IMR-90 (cell line): Measurements from ENCODE around the gene OMG. TPM values are rescaled to one million over a fixed set of nuclear protein-coding genes. Genes with fewer than 3 reads are reported as not detected.

Source experiments
- ATAC-seq: fragments of 200-7000 bp; cut with Tn5 transposase; 2 replicates; pipeline ENCODE4 v1.9.1; 2020; ENCODE audit warnings: low read depth, mild to moderate bottlenecking, moderate library complexity
- BruUV-seq: library from RNA; stranded (reverse); fragments of 400-500 nt; replicated peaks from 2 replicates; lab custom pipeline; 2021; lab: Mats Ljungman, UMichigan
- CTCF ChIA-PET: fragments of 300-600 bp; formaldehyde crosslinking; extraction: SDS; loops from one replicate; lab custom pipeline; 2021; ENCODE audit warnings: antibody characterized with exemption; lab: Yijun Ruan, JAX
- POLR2A ChIA-PET: fragments of 300-600 bp; sonication (Branson Sonifier 250); formaldehyde crosslinking; loops from one replicate; lab custom pipeline; 2022; ENCODE audit warnings: antibody characterized with exemption; ENCODE audit not compliant: unreplicated experiment; lab: Charles Lee
- DNase-seq: peaks from one replicate; pipeline ENCODE4 v3.0.0; 2013
- H2AFZ ChIP-seq: replicated peaks from 2 replicates; pipeline ENCODE3; 2013; ENCODE audit warnings: low read length, mild to moderate bottlenecking; ENCODE audit not compliant: poor library complexity
- H2AK5ac ChIP-seq: 2 replicates; pipeline ENCODE4 v1.6.1; 2013; ENCODE audit warnings: low read depth, low read length, inconsistent platforms
- H2AK9ac ChIP-seq: replicated peaks from 2 replicates; pipeline ENCODE3; 2013; ENCODE audit warnings: mild to moderate bottlenecking, low read depth, low read length, moderate library complexity; ENCODE audit not compliant: poor library complexity
- H2BK120ac ChIP-seq: 2 replicates; pipeline ENCODE4 v1.6.1; 2013; ENCODE audit warnings: low read depth, low read length, inconsistent platforms
- H2BK15ac ChIP-seq: 3 replicates; pipeline ENCODE4 v1.6.1; 2013; ENCODE audit warnings: low read depth, low read length, inconsistent platforms
- H2BK20ac ChIP-seq: 2 replicates; pipeline ENCODE4 v1.6.1; 2013; ENCODE audit warnings: low read depth, mild to moderate bottlenecking, inconsistent platforms, low read length, moderate library complexity
- H2BK5ac ChIP-seq: 2 replicates; pipeline ENCODE4 v1.6.1; 2013; ENCODE audit warnings: mild to moderate bottlenecking, low read depth, low read length, inconsistent platforms; ENCODE audit not compliant: poor library complexity, severe bottlenecking
- H3K14ac ChIP-seq: replicated peaks from 2 replicates; pipeline ENCODE4 v1.6.1; 2013; ENCODE audit warnings: low read depth, low read length, inconsistent platforms
- H3K18ac ChIP-seq: 2 replicates; pipeline ENCODE4 v1.6.1; 2013; ENCODE audit warnings: low read depth, low read length, control low read depth
- H3K23ac ChIP-seq: 2 replicates; pipeline ENCODE4 v1.6.1; 2013; ENCODE audit warnings: low read depth, low read length, inconsistent platforms
- H3K27ac ChIP-seq: 2 replicates; pipeline ENCODE4 v1.5.1; 2013; ENCODE audit warnings: mild to moderate bottlenecking, control low read depth, low read length; ENCODE audit not compliant: insufficient read depth
- H3K27me3 ChIP-seq: 2 replicates; pipeline ENCODE4 v1.6.1; 2013; ENCODE audit warnings: low read length; ENCODE audit not compliant: control insufficient read depth, insufficient read depth
- H3K36me3 ChIP-seq: 2 replicates; pipeline ENCODE4 v1.6.1; 2013; ENCODE audit warnings: low read length, mixed read lengths; ENCODE audit not compliant: control insufficient read depth, insufficient read depth
- H3K4ac ChIP-seq: 2 replicates; pipeline ENCODE4 v1.6.1; 2013; ENCODE audit warnings: low read depth, low read length, inconsistent platforms
- H3K4me1 ChIP-seq: 2 replicates; pipeline ENCODE4 v1.6.1; 2013; ENCODE audit warnings: low read length, mixed read lengths; ENCODE audit not compliant: control insufficient read depth, insufficient read depth
- H3K4me2 ChIP-seq: 2 replicates; pipeline ENCODE4 v1.6.1; 2013; ENCODE audit warnings: low read depth, mild to moderate bottlenecking, control low read depth, low read length, moderate library complexity
- H3K4me3 ChIP-seq: 2 replicates; pipeline ENCODE4 v1.5.1; 2013; ENCODE audit warnings: low read depth, mild to moderate bottlenecking, control low read depth, low read length, moderate library complexity; ENCODE audit not compliant: insufficient read depth
- H3K56ac ChIP-seq: 2 replicates; pipeline ENCODE4 v1.6.1; 2013; ENCODE audit warnings: low read length, inconsistent platforms; ENCODE audit not compliant: insufficient read depth; ENCODE audit errors: extremely low read depth
- H3K79me1 ChIP-seq, 2 experiments: 2 replicates each; pipeline ENCODE4 v1.6.1; 2013; ENCODE audit warnings: low read length in 2 of 2, inconsistent platforms in 1 of 2, low read depth in 1 of 2
- H3K9ac ChIP-seq: 2 replicates; pipeline ENCODE4 v1.6.1; 2013; ENCODE audit warnings: low read depth, low read length, control low read depth
- H3K9me1 ChIP-seq: 2 replicates; pipeline ENCODE4 v1.6.1; 2013; ENCODE audit warnings: low read length, inconsistent platforms; ENCODE audit not compliant: insufficient read depth
- H3K9me3 ChIP-seq: 2 replicates; pipeline ENCODE4 v1.6.1; 2013; ENCODE audit warnings: low read length; ENCODE audit not compliant: control insufficient read depth, insufficient read depth
- H4K20me1 ChIP-seq: 2 replicates; pipeline ENCODE4 v1.6.1; 2013; ENCODE audit warnings: low read length, inconsistent platforms; ENCODE audit not compliant: insufficient read depth
- H4K5ac ChIP-seq: 2 replicates; pipeline ENCODE4 v1.6.1; 2013; ENCODE audit warnings: mild to moderate bottlenecking, low read depth, low read length, control low read depth
- H4K8ac ChIP-seq, 2 experiments: 2 replicates each; pipeline ENCODE4 v1.6.1; 2013; ENCODE audit warnings: low read depth in 2 of 2, low read length in 2 of 2, control low read depth in 1 of 2, inconsistent platforms in 1 of 2
- H4K91ac ChIP-seq: 2 replicates; pipeline ENCODE4 v1.6.1; 2013; ENCODE audit warnings: low read depth, low read length, inconsistent platforms; ENCODE audit not compliant: insufficient read depth
- BHLHE40 ChIP-seq: fragments of 150-350 bp; IDR thresholded peaks from 2 replicates; pipeline ENCODE4 v1.6.1; 2016; ENCODE audit warnings: mild to moderate bottlenecking, low read depth, low read length
- CEBPB ChIP-seq: IDR thresholded peaks from 2 replicates; pipeline ENCODE4 v1.6.1; 2012; ENCODE audit warnings: low read depth, low read length, improper control_type of control experiment
- CHD1 ChIP-seq: IDR thresholded peaks from 2 replicates; pipeline ENCODE4 v1.6.1; 2012; ENCODE audit warnings: low read depth, low read length, improper control_type of control experiment
- ELK1 ChIP-seq: fragments of 150-350 bp; IDR thresholded peaks from 2 replicates; pipeline ENCODE4 v1.6.1; 2016; ENCODE audit warnings: low read depth, mild to moderate bottlenecking, low read length, moderate library complexity, borderline replicate concordance
- FOS ChIP-seq: fragments of 150-350 bp; IDR thresholded peaks from 2 replicates; pipeline ENCODE4 v1.6.1; 2016; ENCODE audit warnings: low read depth, low read length
- MAFK ChIP-seq: IDR thresholded peaks from 2 replicates; pipeline ENCODE4 v1.6.1; 2012; ENCODE audit warnings: low read depth, low read length, improper control_type of control experiment
- MAZ ChIP-seq: IDR thresholded peaks from 2 replicates; pipeline ENCODE4 v1.6.1; 2012; ENCODE audit warnings: low read depth, mild to moderate bottlenecking, low read length, improper control_type of control experiment, moderate library complexity, borderline replicate concordance
- MXI1 ChIP-seq: IDR thresholded peaks from 2 replicates; pipeline ENCODE4 v1.6.1; 2012; ENCODE audit warnings: low read depth, mild to moderate bottlenecking, low read length, moderate library complexity, borderline replicate concordance
- NFE2L2 ChIP-seq: fragments of 150-350 bp; IDR thresholded peaks from 2 replicates; pipeline ENCODE4 v1.6.1; 2016; ENCODE audit warnings: low read depth, mild to moderate bottlenecking, low read length
- POLR2A ChIP-seq: IDR thresholded peaks from 2 replicates; pipeline ENCODE4 v1.6.1; 2012; ENCODE audit warnings: mild to moderate bottlenecking, low read depth, low read length
- RCOR1 ChIP-seq: IDR thresholded peaks from 2 replicates; pipeline ENCODE4 v1.6.1; 2012; ENCODE audit warnings: mild to moderate bottlenecking, low read length, improper control_type of control experiment; ENCODE audit not compliant: insufficient replicate concordance
- RFX5 ChIP-seq: IDR thresholded peaks from 2 replicates; pipeline ENCODE4 v1.8.0; 2012; ENCODE audit warnings: low read depth, mild to moderate bottlenecking, low read length, moderate library complexity
- SMC3 ChIP-seq: fragments of 150-350 bp; IDR thresholded peaks from 2 replicates; pipeline ENCODE4 v1.6.1; 2016; ENCODE audit warnings: low read depth, mild to moderate bottlenecking, antibody characterized with exemption, low read length, moderate library complexity
- USF2 ChIP-seq: fragments of 150-350 bp; IDR thresholded peaks from 2 replicates; pipeline ENCODE4 v1.6.1; 2017; ENCODE audit warnings: mild to moderate bottlenecking, antibody characterized with exemption, low read length, low read depth
- WGBS, 2 experiments: methylation state at CpG; one replicate each; pipeline versions ENCODE4 v1.1.5 to v1.1.7; 2013; ENCODE audit warnings: missing lambda C conversion rate in 2 of 2; ENCODE audit not compliant: insufficient read length in 1 of 2; ENCODE audit errors: extremely low coverage in 2 of 2; 5-methylcytosine and 5-hydroxymethylcytosine counted together
- dilution Hi-C: fragments of 300-500 bp; cut with HindIII; formaldehyde crosslinking; loops from one replicate; pipeline ENCODE4 v1.14.3; 2018; ENCODE audit warnings: low sequenced_read_pairs; ENCODE audit not compliant: unreplicated experiment
- in situ Hi-C: fragments of 300-500 bp; cut with MboI; formaldehyde crosslinking; loops from 3 replicates; pipeline ENCODE4 v1.14.3; 2019; ENCODE audit warnings: low sequenced_read_pairs, inconsistent platforms, mixed read lengths
- intact Hi-C: fragments of 100-400 bp; cut with micrococcal nuclease; formaldehyde crosslinking; loops from 2 replicates; pipeline ENCODE4 v1.10.0; 2022
- polyA plus RNA-seq, 3 experiments: library from polyadenylated mRNA; depleted of rRNA; stranded (reverse); fragments of >200 nt; gene quantifications; 2 replicates each; pipeline ENCODE4 v1.2.3, GENCODE V29; 2012; ENCODE audit warnings: low replicate concordance in 1 of 3
- total RNA-seq: library from RNA; depleted of rRNA; stranded (reverse); fragments of >200 nt; gene quantifications from 2 replicates; pipeline ENCODE4 v1.2.3, GENCODE V29; 2012
- TF ChIP-seq, protein P1 (sequence below): conservative IDR thresholded peaks from 2 replicates; pipeline ENCODE4 v1.5.1; 2012; ENCODE audit warnings: mild to moderate bottlenecking, low read depth, low read length, improper control_type of control experiment

OMG gene
- total and polyA plus RNA-seq, 2 of the 4 experiments (the other 2 are of a cell fraction), result 0.18 TPM; not detected in 1

DNA sequence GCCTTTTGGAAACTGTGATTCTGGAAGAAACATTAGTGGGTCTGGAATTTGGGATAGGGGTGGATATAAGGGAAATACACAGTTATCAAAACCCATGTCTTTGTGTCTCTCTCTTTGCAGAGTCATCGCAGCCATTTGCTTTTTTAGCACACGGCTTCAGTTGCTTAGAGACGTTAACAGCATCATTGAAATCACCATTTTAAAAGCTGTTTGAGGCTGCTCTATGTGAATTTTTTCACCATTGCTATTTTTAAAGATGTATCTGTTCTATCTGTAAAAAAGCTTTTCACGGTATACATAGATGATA lies 47.3 kb downstream of the OMG start:
- Histone ChIP-seq H3K4me3 (no peak overlapping the region), H2BK5ac (peak overlapping the region; percentile 89), H2BK15ac (peak overlapping the region; percentile 80; the same call in 1 of the 3 replicates), H3K9me3 (no peaks in the 10 kb centered on the region), H2AK9ac (no peak overlapping the region), H3K9ac (no peak overlapping the region), H3K79me1 (peaks cover 6 to 21% of the 10 kb centered on the region in 2 experiments; a peak in 3 of 4 replicates), H4K20me1 (0 out of 2 replicates have a peak, but pooled peaks cover 6% of the 10 kb centered on the region), H4K91ac (peak overlapping the region; percentile 72), H3K36me3 (peaks cover 5% of the 10 kb centered on the region), H3K9me1 (peaks cover 2% of the 10 kb centered on the region), H3K4ac (peak overlapping the region; percentile 65; the same call in 1 of the 2 replicates), H2AFZ (no peak overlapping the region), H2AK5ac (peak overlapping the region; percentile 77; the same call in 1 of the 2 replicates), H3K4me2 (no peak overlapping the region; the same call in 1 of the 2 replicates), H4K8ac (peak overlapping the region in 1 of 2 experiments; percentile 84; a peak in 2 of 4 replicates), H2BK20ac (peak overlapping the region; percentile 73), H3K4me1 (peaks cover 13% of the 10 kb centered on the region; the same call in 1 of the 2 replicates), H3K14ac (peak overlapping the region; percentile 75; the same call in 1 of the 2 replicates), H3K27me3 (no peaks in the 10 kb centered on the region), H3K56ac (peak overlapping the region; percentile 36), H3K27ac (no peak overlapping the region; the same call in none of the 2 replicates), H2BK120ac (peak overlapping the region; percentile 83), H3K18ac (peak overlapping the region; percentile 80; the same call in 1 of the 2 replicates), H3K23ac (peak overlapping the region; percentile 75), H4K5ac (peak overlapping the region; percentile 82; the same call in 1 of the 2 replicates)
- in situ Hi-C loops (no loop called here), intact Hi-C loops (loop anchor here (5.0 kb wide), 1 partner anchor 123 kb away; no protein-coding TSS in a partner anchor), dilution Hi-C loops (no loop called here)
- no peak for ATAC-seq
- TF ChIP-seq NFE2L2, result no peak
- TF ChIP-seq MAZ, result no peak
- no peak for TF ChIP-seq SMC3
- TF ChIP-seq RFX5, result no peak
- no peak for TF ChIP-seq POLR2A
- no peak for TF ChIP-seq USF2
- TF ChIP-seq MXI1, result no peak
- no peak for TF ChIP-seq BHLHE40
- TF ChIP-seq RCOR1, result no peak
- TF ChIP-seq, protein P1, sequence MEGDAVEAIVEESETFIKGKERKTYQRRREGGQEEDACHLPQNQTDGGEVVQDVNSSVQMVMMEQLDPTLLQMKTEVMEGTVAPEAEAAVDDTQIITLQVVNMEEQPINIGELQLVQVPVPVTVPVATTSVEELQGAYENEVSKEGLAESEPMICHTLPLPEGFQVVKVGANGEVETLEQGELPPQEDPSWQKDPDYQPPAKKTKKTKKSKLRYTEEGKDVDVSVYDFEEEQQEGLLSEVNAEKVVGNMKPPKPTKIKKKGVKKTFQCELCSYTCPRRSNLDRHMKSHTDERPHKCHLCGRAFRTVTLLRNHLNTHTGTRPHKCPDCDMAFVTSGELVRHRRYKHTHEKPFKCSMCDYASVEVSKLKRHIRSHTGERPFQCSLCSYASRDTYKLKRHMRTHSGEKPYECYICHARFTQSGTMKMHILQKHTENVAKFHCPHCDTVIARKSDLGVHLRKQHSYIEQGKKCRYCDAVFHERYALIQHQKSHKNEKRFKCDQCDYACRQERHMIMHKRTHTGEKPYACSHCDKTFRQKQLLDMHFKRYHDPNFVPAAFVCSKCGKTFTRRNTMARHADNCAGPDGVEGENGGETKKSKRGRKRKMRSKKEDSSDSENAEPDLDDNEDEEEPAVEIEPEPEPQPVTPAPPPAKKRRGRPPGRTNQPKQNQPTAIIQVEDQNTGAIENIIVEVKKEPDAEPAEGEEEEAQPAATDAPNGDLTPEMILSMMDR, result no peak
- TF ChIP-seq CEBPB, result no peak
- TF ChIP-seq MAFK, result no peak
- no peak for TF ChIP-seq CHD1
- TF ChIP-seq ELK1, result no peak
- no peak for TF ChIP-seq FOS
- no TSS peak for BruUV-seq
- WGBS, 2 experiments, result no CpG with 5 or more reads among the region's 4 CpGs
- no peak for DNase-seq
- ChIA-PET POLR2A (no interaction called here), CTCF (interaction anchor here (1.2 to 1.7 kb wide), 2 partner anchors 16 to 123 kb away, joined by 3 read pairs; no protein-coding TSS in a partner anchor)
